ENCODE measurements around the gene ACAD10. TPM values are rescaled to one million over a fixed set of nuclear protein-coding genes. Genes with fewer than 3 reads are reported as not detected.

The ACAD10 gene
- total and polyA plus RNA-seq, 2 experiments from 2014 or later, result 24.2 to 32.5 TPM

- no peak overlapping the region for H3K27ac ChIP-seq
- TF ChIP-seq EZH2 (IDR thresholded peaks at IDR 0.05; ENCODE audit: borderline replicate concordance), result no peak
- TF ChIP-seq EZH2phosphoT487 (IDR thresholded peaks at IDR 0.05; ENCODE audit: low read depth, severe bottlenecking, unreplicated experiment), result no peak
- TF ChIP-seq CTCF (IDR thresholded peaks at IDR 0.05; ENCODE audit: poor library complexity), result no peak
- H3K9me2 ChIP-seq (replicated peaks; ENCODE audit: insufficient read depth), result no peaks in the 10 kb centered on the region
- WGBS (ENCODE audit: low lambda C conversion rate, missing lambda C conversion rate), result 95% methylated on average over 2 of the region's 2 CpGs
- H2AFZ ChIP-seq, result no peak overlapping the region
- no peak overlapping the region for H3K4me3 ChIP-seq
- H3K27me3 ChIP-seq, result no peaks in the 10 kb centered on the region
- no peak for DNase-seq (ENCODE audit: low spot score)
- H3K36me3 ChIP-seq (replicated peaks; ENCODE audit: insufficient read depth, low read depth), result no peaks in the 10 kb centered on the region
- no peaks in the 10 kb centered on the region for H3K4me1 ChIP-seq (ENCODE audit: insufficient read depth)
- H3K79me2 ChIP-seq, result no peaks in the 10 kb centered on the region
- no peaks in the 10 kb centered on the region for H3K9me3 ChIP-seq (ENCODE audit: low read depth)
- no peaks in the 10 kb centered on the region for H4K20me1 ChIP-seq (ENCODE audit: insufficient read depth, poor library complexity, severe bottlenecking)
- H3K4me2 ChIP-seq, result no peak overlapping the region
These were observed 14.1 kb downstream of the ACAD10 start for GRCh38 chr12:111699962-111700361.

GRCh38 chr12:111705672-111706071 is 19.8 kb downstream of the ACAD10 start:
- no peak overlapping the region for H3K4me3 ChIP-seq
- H4K20me1 ChIP-seq (ENCODE audit: insufficient read depth, poor library complexity, severe bottlenecking), result no peaks in the 10 kb centered on the region
- H3K9me2 ChIP-seq (replicated peaks; ENCODE audit: insufficient read depth), result no peaks in the 10 kb centered on the region
- no peak overlapping the region for H2AFZ ChIP-seq
- H3K4me2 ChIP-seq, result no peak overlapping the region
- H3K27ac ChIP-seq, result no peak overlapping the region
- WGBS (ENCODE audit: low lambda C conversion rate, missing lambda C conversion rate), result 89% methylated on average over 5 of the region's 5 CpGs
- H3K4me1 ChIP-seq (ENCODE audit: insufficient read depth), result no peaks in the 10 kb centered on the region
- H3K9me3 ChIP-seq (ENCODE audit: low read depth), result no peaks in the 10 kb centered on the region
- TF ChIP-seq CTCF (IDR thresholded peaks at IDR 0.05; ENCODE audit: poor library complexity) (no peak), EZH2 (IDR thresholded peaks at IDR 0.05; ENCODE audit: borderline replicate concordance) (no peak), EZH2phosphoT487 (IDR thresholded peaks at IDR 0.05; ENCODE audit: low read depth, severe bottlenecking, unreplicated experiment) (no peak)
- H3K27me3 ChIP-seq, result no peaks in the 10 kb centered on the region
- DNase-seq (ENCODE audit: low spot score), result no peak
- H3K36me3 ChIP-seq (replicated peaks; ENCODE audit: insufficient read depth, low read depth), result no peaks in the 10 kb centered on the region
- no peaks in the 10 kb centered on the region for H3K79me2 ChIP-seq

GRCh38 chr12:111706145-111706544 is 20.3 kb downstream of the ACAD10 start:
- no peaks in the 10 kb centered on the region for H3K27me3 ChIP-seq

More at GRCh38 chr12:111706145-111706544, 20.3 kb downstream of the ACAD10 start:
- Histone ChIP-seq H3K4me3 (no peak overlapping the region), H4K20me1 (ENCODE audit: insufficient read depth, poor library complexity, severe bottlenecking) (no peaks in the 10 kb centered on the region), H3K36me3 (replicated peaks; ENCODE audit: insufficient read depth, low read depth) (no peaks in the 10 kb centered on the region), H3K4me1 (ENCODE audit: insufficient read depth) (no peaks in the 10 kb centered on the region), H3K4me2 (no peak overlapping the region), H2AFZ (no peak overlapping the region), H3K27ac (no peak overlapping the region), H3K79me2 (no peaks in the 10 kb centered on the region), H3K9me3 (ENCODE audit: low read depth) (no peaks in the 10 kb centered on the region), H3K9me2 (replicated peaks; ENCODE audit: insufficient read depth) (no peaks in the 10 kb centered on the region)
- DNase-seq (ENCODE audit: low spot score), result no peak
- TF ChIP-seq CTCF (IDR thresholded peaks at IDR 0.05; ENCODE audit: poor library complexity), result no peak
- TF ChIP-seq EZH2 (IDR thresholded peaks at IDR 0.05; ENCODE audit: borderline replicate concordance), result no peak
- no peak for TF ChIP-seq EZH2phosphoT487 (IDR thresholded peaks at IDR 0.05; ENCODE audit: low read depth, severe bottlenecking, unreplicated experiment)
- WGBS (ENCODE audit: low lambda C conversion rate, missing lambda C conversion rate), result 90% methylated on average over 6 of the region's 6 CpGs

Measured in hepatocyte (in vitro differentiated cells).